Neural cell (in vitro differentiated cells): ENCODE data around the gene CREB3L2.

Experiments
- EP300 ChIP-seq: fragments of 450-650 bp; conservative IDR thresholded peaks from 2 replicates; pipeline ENCODE4 v1.6.1; 2014; ENCODE audit warnings: antibody characterized with exemption, mild to moderate bottlenecking, moderate library complexity; ENCODE audit not compliant: poor library complexity, severe bottlenecking
- EZH2 ChIP-seq: fragments of 200-600, 300-800 bp; shearing (Covaris generic), sonication (generic); IDR thresholded peaks from 2 replicates; pipeline ENCODE4 v1.6.1; 2014; ENCODE audit warnings: antibody characterized with exemption, low read length, borderline replicate concordance, mild to moderate bottlenecking; ENCODE audit not compliant: insufficient read depth, poor library complexity, severe bottlenecking
- MXI1 ChIP-seq: fragments of 450-650 bp; conservative IDR thresholded peaks from 2 replicates; pipeline ENCODE4 v1.6.1; 2014; ENCODE audit warnings: antibody characterized with exemption, mild to moderate bottlenecking; ENCODE audit not compliant: poor library complexity, severe bottlenecking
- POLR2AphosphoS5 ChIP-seq: IDR thresholded peaks from 2 replicates; pipeline ENCODE4 v1.6.1; 2012
- TAF1 ChIP-seq: IDR thresholded peaks from 2 replicates; pipeline ENCODE4 v1.6.1; 2012; ENCODE audit warnings: low read depth
- TF ChIP-seq, protein P1 (sequence below): fragments of 450-650 bp; IDR thresholded peaks from 2 replicates; pipeline ENCODE4 v1.5.1; 2014; ENCODE audit warnings: antibody characterized with exemption, mild to moderate bottlenecking, moderate library complexity; ENCODE audit not compliant: poor library complexity, severe bottlenecking
- TF ChIP-seq, protein P2 (sequence below): IDR thresholded peaks from 2 replicates; pipeline ENCODE4 v1.6.1; 2012; ENCODE audit warnings: borderline replicate concordance

DNA sequence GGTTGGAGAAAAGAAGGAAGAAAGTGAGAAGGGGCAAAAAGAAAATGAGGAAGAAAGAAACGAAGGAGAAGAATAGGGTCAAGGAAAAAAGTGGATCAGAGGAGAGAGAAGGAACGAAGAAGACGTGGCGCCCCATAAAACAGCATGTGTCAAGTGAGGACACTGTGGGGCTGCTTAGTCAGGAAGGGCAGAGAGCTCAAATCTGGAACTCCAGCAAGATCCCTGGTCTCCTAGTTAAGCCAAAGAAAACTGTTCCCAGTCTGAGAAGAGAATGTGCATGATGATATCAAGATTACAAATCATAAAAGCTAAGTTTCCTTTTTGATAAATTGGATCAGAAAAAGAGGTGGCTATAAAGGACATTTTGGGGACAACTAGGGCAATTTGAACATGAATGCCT, 33.0 kb downstream of the CREB3L2 start:
- TF ChIP-seq, protein P1, sequence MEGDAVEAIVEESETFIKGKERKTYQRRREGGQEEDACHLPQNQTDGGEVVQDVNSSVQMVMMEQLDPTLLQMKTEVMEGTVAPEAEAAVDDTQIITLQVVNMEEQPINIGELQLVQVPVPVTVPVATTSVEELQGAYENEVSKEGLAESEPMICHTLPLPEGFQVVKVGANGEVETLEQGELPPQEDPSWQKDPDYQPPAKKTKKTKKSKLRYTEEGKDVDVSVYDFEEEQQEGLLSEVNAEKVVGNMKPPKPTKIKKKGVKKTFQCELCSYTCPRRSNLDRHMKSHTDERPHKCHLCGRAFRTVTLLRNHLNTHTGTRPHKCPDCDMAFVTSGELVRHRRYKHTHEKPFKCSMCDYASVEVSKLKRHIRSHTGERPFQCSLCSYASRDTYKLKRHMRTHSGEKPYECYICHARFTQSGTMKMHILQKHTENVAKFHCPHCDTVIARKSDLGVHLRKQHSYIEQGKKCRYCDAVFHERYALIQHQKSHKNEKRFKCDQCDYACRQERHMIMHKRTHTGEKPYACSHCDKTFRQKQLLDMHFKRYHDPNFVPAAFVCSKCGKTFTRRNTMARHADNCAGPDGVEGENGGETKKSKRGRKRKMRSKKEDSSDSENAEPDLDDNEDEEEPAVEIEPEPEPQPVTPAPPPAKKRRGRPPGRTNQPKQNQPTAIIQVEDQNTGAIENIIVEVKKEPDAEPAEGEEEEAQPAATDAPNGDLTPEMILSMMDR: no peak
- TF ChIP-seq EP300 (no peak), EZH2 (no peak), TAF1 (no peak), POLR2AphosphoS5 (no peak), MXI1 (no peak)
- TF ChIP-seq, protein P2, sequence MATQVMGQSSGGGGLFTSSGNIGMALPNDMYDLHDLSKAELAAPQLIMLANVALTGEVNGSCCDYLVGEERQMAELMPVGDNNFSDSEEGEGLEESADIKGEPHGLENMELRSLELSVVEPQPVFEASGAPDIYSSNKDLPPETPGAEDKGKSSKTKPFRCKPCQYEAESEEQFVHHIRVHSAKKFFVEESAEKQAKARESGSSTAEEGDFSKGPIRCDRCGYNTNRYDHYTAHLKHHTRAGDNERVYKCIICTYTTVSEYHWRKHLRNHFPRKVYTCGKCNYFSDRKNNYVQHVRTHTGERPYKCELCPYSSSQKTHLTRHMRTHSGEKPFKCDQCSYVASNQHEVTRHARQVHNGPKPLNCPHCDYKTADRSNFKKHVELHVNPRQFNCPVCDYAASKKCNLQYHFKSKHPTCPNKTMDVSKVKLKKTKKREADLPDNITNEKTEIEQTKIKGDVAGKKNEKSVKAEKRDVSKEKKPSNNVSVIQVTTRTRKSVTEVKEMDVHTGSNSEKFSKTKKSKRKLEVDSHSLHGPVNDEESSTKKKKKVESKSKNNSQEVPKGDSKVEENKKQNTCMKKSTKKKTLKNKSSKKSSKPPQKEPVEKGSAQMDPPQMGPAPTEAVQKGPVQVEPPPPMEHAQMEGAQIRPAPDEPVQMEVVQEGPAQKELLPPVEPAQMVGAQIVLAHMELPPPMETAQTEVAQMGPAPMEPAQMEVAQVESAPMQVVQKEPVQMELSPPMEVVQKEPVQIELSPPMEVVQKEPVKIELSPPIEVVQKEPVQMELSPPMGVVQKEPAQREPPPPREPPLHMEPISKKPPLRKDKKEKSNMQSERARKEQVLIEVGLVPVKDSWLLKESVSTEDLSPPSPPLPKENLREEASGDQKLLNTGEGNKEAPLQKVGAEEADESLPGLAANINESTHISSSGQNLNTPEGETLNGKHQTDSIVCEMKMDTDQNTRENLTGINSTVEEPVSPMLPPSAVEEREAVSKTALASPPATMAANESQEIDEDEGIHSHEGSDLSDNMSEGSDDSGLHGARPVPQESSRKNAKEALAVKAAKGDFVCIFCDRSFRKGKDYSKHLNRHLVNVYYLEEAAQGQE: no peak
